ENCODE data around the gene MYLK.
"Not testable (repeated sequence)": the region's sequence is repeated elsewhere in the genome, so short reads cannot be mapped to it uniquely, and the experiment has no call there.

GRCh38 chr3:123707641-123708040 is 176.5 kb downstream of the MYLK start:
- not testable (repeated sequence) for TF ChIP-seq CTCF (IDR thresholded peaks at IDR 0.05; ENCODE audit: poor library complexity); EZH2phosphoT487 (IDR thresholded peaks at IDR 0.05; ENCODE audit: low read depth, severe bottlenecking, unreplicated experiment); EZH2 (IDR thresholded peaks at IDR 0.05; ENCODE audit: borderline replicate concordance)
